AG10803 (cell line): ENCODE measurements around the gene DMAC2L.

Experiments used
- DNase-seq: peaks from one replicate; pipeline ENCODE4 v3.0.0; 2010; ENCODE audit warnings: low read depth
- H3K4me3 ChIP-seq: 2 replicates; pipeline ENCODE4 v1.5.1; 2011; ENCODE audit warnings: mild to moderate bottlenecking, low read length, control low read depth
- TF ChIP-seq, protein P1 (sequence below): conservative IDR thresholded peaks from 2 replicates; pipeline ENCODE4 v1.5.1; 2011; ENCODE audit warnings: mild to moderate bottlenecking, low read length, control low read depth, inconsistent platforms

The DMAC2L gene

DNA sequence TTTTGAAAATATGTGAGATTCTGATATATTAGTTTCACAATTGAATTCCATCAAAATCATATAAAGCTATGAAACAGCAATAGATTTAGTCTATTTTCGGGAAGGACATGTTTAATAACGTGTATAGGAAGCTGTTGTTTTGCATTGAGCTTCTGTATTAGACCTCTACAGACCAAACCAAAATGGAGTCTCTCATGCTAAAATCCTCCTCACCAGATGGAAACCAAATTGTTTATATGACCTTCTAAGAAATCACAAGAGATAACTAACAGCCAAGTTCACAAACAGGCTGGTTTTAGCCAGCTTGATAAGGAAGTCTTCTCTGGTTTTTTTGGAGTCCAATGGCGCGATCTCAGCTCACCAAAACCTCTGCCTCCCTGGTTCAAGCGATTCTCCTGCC is 24.0 kb upstream of the DMAC2L start:
- DNase-seq, result no peak
- TF ChIP-seq, protein P1, sequence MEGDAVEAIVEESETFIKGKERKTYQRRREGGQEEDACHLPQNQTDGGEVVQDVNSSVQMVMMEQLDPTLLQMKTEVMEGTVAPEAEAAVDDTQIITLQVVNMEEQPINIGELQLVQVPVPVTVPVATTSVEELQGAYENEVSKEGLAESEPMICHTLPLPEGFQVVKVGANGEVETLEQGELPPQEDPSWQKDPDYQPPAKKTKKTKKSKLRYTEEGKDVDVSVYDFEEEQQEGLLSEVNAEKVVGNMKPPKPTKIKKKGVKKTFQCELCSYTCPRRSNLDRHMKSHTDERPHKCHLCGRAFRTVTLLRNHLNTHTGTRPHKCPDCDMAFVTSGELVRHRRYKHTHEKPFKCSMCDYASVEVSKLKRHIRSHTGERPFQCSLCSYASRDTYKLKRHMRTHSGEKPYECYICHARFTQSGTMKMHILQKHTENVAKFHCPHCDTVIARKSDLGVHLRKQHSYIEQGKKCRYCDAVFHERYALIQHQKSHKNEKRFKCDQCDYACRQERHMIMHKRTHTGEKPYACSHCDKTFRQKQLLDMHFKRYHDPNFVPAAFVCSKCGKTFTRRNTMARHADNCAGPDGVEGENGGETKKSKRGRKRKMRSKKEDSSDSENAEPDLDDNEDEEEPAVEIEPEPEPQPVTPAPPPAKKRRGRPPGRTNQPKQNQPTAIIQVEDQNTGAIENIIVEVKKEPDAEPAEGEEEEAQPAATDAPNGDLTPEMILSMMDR, result no peak
- H3K4me3 ChIP-seq, result no peak overlapping the region

DNA sequence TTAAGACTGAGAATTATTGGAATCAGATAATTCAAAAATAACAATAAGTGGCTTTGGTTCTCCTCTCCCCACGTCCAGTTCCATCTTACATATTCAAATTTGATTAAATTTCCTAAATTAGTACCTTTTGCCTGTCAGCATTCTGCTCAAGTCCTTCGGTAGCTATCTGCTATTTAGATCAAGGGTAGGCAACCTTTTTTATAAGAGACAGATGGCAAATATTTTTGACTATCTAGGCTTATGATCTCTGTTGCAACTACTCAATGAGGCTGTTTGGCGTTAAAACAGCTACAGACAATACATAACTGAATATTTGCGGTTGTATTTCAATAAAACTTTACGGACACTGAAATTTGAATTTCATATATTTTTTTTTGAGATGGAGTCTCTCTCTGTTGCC is 21.8 kb upstream of the DMAC2L start:
- no peak for DNase-seq
- H3K4me3 ChIP-seq, result no peak overlapping the region
- TF ChIP-seq, protein P1, result no peak

DNA sequence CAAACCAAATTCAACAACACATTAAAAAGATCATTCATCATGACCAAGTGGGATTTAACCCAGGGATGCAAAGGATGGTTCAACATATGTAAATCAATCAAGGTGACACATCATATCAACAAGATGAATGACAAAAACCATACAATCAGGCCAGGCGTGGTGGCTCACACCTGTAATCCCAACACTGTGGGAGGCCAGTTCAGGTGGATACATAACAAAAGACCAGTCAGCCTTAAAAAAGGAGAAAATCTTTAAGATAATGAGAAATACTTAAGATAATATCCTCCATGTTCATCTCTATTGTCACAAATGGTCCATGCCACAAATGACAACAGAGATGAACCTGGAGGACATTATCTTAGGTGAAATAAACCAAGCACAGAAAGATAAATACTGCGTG is 12.5 kb upstream of the DMAC2L start:
- DNase-seq, result no peak
- TF ChIP-seq, protein P1, result no peak
- H3K4me3 ChIP-seq, result no peak overlapping the region

DNA sequence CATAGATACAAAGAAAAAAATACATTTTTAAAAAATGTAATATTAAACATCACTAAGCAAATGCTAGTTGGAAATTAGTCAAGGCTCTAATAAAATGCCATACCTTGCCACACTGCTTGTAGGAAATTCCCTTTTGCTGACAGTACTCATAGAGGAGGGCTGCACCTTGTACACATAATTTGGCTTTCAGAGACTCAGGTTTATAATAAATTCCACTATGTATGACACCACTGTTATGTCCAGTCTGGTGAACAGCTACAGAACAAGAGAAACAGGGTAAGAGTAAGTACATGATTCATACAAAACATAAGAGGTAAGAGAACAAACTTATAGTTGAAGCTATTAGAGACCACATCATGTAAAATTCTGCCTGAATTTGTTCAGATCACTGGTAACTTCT is 10.2 kb upstream of the DMAC2L start:
- no peak overlapping the region for H3K4me3 ChIP-seq
- TF ChIP-seq, protein P1, result no peak
- no peak for DNase-seq

DNA sequence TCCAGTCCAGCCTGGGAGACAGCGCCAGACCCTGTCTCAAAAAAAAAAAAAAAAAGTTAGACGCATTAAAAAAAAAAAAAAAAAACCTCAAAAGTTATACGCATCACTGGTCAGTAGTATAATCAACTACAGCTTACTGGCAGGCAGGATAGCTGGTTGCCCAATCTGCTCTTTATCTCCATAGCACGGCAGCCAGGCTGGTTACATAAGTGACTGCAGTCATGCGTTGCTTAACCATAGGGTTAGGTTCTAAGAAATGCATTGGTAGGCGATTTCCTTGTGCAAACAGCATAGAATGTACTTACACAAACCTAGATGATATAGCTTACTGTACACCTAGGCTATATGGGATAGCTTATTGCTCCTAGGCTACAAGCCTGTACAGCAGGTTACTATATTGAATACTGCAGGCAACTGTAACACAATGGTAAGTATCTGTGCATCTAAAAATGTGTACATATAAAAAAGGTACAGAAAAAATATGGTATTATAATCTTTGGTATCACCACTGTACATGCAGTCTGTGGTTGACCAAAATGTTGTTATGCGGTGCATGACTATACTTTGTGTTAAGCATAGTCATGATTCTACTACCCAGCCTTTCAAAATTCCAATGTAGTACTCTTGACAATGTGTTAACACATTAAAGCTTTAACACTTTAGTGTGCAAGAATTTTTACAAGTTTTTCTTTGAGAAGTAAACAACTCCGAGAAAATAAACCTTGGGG is 8.2 kb upstream of the DMAC2L start:
- TF ChIP-seq, protein P1, result no peak
- no peak overlapping the region for H3K4me3 ChIP-seq
- peak; percentile 48 for DNase-seq

DNA sequence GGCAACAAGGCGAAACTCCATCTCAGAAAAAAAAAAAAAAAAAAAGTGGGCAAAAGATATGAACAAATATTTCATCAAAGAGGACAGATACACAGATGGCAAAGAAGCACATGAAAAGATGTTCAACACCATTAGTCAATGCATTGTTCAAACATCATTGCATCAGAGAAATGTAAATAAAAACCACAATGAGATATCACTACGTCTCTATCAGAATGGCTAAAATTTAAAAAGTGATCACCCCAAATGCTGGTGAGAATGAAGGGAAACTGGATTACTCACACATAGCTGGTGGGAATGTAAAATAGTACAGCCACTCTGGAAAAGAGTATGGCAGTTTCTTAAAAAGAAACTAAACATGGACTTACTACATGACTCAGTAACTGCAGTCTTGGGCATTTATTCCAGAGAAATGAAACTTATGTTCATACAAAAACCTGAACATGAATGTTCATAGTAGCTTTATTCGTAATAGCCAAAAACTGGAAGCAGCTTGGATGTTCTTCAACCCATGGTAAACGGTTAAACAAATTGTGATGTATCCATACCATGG is 3.7 kb upstream of the DMAC2L start:
- H3K4me3 ChIP-seq, result no peak overlapping the region
- no peak for DNase-seq
- TF ChIP-seq, protein P1, result no peak

DNA sequence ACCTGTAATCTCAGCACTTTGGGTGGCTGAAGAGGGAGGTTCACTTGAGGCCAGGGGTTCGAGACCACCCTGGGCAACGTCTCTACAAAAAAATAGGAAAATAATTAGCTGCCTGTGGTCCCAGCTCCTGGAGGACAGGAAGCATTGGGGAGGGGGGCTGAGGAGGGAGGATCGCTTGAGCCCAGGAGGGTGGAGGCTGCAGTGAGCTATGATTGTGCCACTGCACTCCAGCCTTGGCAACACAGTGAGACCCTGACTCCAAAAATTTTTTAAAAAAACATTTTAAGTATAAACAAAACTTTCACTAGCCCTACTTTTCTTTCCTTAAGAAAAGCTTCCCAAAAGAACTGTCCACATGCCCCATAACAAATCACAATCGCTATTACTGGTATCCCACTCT is 1.7 kb upstream of the DMAC2L start:
- H3K4me3 ChIP-seq, result no peak overlapping the region
- no peak for DNase-seq
- TF ChIP-seq, protein P1, result no peak
